ENCODE data around the gene PSG11. TPM values are rescaled to one million over a fixed set of nuclear protein-coding genes. Genes with fewer than 3 reads are reported as not detected.

PSG11 gene
- total and polyA plus RNA-seq, 4 donors = not detected

DNA sequence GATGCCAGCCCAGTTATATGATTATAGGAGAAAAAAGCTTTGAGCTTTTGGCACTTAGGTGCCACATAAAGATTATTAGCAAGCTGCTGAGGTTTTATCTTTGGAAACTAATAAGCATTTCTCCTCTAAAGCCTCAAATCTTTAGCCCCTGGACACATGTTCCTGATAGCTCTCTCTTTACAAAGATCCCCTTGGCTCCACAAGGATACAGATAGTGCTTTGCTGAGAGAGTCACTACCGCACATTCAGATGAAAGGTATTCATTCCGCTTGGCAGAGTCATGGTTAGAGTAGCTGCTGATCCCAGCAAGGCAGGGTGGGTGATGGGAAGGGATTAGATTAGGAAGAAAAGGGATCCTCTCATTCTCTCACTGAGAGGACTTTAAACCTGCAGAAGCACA, 61.1 kb downstream of the PSG11 start:
- Histone ChIP-seq H3K4me1 (ENCODE audit: control insufficient read depth in 5 of 5, insufficient read depth in 5 of 5, low read length in 5 of 5) (no peaks in the 10 kb centered on the region), H3K9me3 (ENCODE audit: control insufficient read depth in 4 of 4, insufficient read depth in 3 of 4, low read length in 3 of 4) (no peaks in the 10 kb centered on the region), H3K9ac (ENCODE audit: insufficient read depth in 1 of 2, low read length in 2 of 2) (no peak overlapping the region), H3K4me3 (no peak overlapping the region), H3K27me3 (ENCODE audit: control insufficient read depth in 3 of 3, insufficient read depth in 3 of 3, low read length in 2 of 3) (no peaks in the 10 kb centered on the region), H3K27ac (ENCODE audit: low read depth in 1 of 2, low read length in 1 of 2) (no peak overlapping the region), H3K36me3 (ENCODE audit: control insufficient read depth in 4 of 4, insufficient read depth in 4 of 4, low read length in 4 of 4) (no peaks in the 10 kb centered on the region)
- TF ChIP-seq, protein P1, sequence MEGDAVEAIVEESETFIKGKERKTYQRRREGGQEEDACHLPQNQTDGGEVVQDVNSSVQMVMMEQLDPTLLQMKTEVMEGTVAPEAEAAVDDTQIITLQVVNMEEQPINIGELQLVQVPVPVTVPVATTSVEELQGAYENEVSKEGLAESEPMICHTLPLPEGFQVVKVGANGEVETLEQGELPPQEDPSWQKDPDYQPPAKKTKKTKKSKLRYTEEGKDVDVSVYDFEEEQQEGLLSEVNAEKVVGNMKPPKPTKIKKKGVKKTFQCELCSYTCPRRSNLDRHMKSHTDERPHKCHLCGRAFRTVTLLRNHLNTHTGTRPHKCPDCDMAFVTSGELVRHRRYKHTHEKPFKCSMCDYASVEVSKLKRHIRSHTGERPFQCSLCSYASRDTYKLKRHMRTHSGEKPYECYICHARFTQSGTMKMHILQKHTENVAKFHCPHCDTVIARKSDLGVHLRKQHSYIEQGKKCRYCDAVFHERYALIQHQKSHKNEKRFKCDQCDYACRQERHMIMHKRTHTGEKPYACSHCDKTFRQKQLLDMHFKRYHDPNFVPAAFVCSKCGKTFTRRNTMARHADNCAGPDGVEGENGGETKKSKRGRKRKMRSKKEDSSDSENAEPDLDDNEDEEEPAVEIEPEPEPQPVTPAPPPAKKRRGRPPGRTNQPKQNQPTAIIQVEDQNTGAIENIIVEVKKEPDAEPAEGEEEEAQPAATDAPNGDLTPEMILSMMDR (IDR thresholded peaks at IDR 0.05; ENCODE audit: control extremely low read depth, extremely low read depth) = no peak
- WGBS, 2 donors = 85 to 94% methylated on average over 2 of the region's 2 CpGs
- ATAC-seq (ENCODE audit: insufficient read depth, low FRiP score) = no peak
- no peak for DNase-seq

DNA sequence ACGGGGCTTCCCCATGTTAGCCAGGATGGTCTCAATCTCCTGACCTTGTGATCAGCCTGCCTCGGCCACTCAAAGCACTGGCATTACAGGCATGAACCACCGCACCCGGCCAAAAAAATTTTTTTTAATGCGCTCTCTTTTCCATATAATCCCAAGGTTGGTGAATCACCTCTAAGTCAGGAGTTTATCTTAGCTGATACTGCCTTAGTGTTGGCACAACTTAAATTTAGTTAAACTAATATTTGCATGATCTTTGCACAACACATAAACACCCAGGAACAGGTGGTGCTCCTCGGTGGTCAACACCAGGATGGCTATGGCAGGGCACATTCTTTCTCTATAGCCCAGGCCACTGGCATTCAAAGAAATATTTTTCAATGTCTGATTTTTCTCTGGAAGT, 65.2 kb downstream of the PSG11 start:
- Histone ChIP-seq H3K27me3 (ENCODE audit: control insufficient read depth in 3 of 3, insufficient read depth in 3 of 3, low read length in 2 of 3) (no peaks in the 10 kb centered on the region), H3K27ac (ENCODE audit: low read depth in 1 of 2, low read length in 1 of 2) (no peak overlapping the region), H3K36me3 (ENCODE audit: control insufficient read depth in 4 of 4, insufficient read depth in 4 of 4, low read length in 4 of 4) (no peaks in the 10 kb centered on the region), H3K9me3 (ENCODE audit: control insufficient read depth in 4 of 4, insufficient read depth in 3 of 4, low read length in 3 of 4) (no peaks in the 10 kb centered on the region), H3K4me3 (no peak overlapping the region), H3K9ac (ENCODE audit: insufficient read depth in 1 of 2, low read length in 2 of 2) (no peak overlapping the region), H3K4me1 (ENCODE audit: control insufficient read depth in 5 of 5, insufficient read depth in 5 of 5, low read length in 5 of 5) (no peaks in the 10 kb centered on the region)
- WGBS, 2 donors = 91 to 94% methylated on average over 6 of the region's 6 CpGs
- ATAC-seq (ENCODE audit: insufficient read depth, low FRiP score) (no peak), DNase-seq (no peak)
- TF ChIP-seq, protein P1 (IDR thresholded peaks at IDR 0.05; ENCODE audit: control extremely low read depth, extremely low read depth) = no peak

Other genes starting within 250 kb of the PSG11 start
- gene PSG1, start 146.8 kb downstream of the PSG11 start, total RNA-seq = not detected
- not detected for gene PSG1, start 146.8 kb downstream of the PSG11 start, polyA plus RNA-seq
- gene PSG6, start 108.6 kb downstream of the PSG11 start, total RNA-seq = not detected
- gene PSG6, start 108.6 kb downstream of the PSG11 start, polyA plus RNA-seq = not detected
- gene PSG7, start 89.3 kb downstream of the PSG11 start, total RNA-seq = not detected
- gene PSG7, start 89.3 kb downstream of the PSG11 start, polyA plus RNA-seq = not detected
- not detected for gene PSG2, start 56.2 kb upstream of the PSG11 start, total RNA-seq
- gene PSG2, start 56.2 kb upstream of the PSG11 start, polyA plus RNA-seq = not detected
- not detected for gene PSG5, start 160.1 kb upstream of the PSG11 start, total RNA-seq
- not detected for gene PSG5, start 160.1 kb upstream of the PSG11 start, polyA plus RNA-seq
- not detected for gene PSG4, start 179.2 kb upstream of the PSG11 start, total RNA-seq
- not detected for gene PSG4, start 179.2 kb upstream of the PSG11 start, polyA plus RNA-seq
- gene PSG9, start 243.1 kb upstream of the PSG11 start, total RNA-seq = not detected
- gene PSG9, start 243.1 kb upstream of the PSG11 start, polyA plus RNA-seq = not detected

All from lung (tissue), 12 donors.